Fibroblast of skin of abdomen (primary cell): Measurements from ENCODE around the gene MMEL1.

Experiments
- DNase-seq: peaks from one replicate; pipeline ENCODE4 v3.0.0-alpha.2; 2013

The MMEL1 gene

DNA sequence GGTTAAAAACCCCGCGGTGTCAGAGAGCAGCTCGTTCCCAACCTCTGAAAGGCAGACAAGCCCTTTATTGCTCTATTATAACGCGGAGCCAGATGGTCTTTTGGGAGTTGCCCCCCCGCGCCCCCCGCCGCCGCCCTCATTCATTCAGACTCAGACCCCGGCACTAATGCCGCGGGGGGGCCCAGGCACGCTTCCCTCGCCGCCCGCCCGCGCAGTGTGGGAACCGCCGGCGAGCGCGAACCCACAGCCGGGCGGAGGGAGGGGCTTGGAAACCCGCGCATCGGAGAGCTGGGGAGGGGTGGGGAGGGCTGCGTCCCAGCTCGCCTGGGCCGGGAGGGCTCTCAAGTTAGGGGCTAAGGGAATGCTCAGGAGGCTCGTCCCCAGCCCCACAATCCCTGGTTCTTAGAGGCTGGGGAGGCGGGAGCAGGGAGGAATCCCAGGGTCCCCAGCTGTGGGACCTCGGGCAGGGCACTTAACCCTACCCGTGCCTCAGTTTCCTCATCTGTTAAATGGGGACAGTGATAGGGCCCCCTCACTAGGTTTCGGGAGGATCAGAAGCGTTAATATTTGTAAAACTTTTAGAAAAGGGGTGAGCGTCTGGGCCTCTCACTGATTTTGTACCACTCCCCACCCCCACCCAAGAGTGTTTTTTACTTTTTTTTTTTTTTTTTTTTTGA, 91.9 kb downstream of the MMEL1 start:
- no peak for DNase-seq
